ENCODE results near the gene LAD1. TPM values are rescaled to one million over a fixed set of nuclear protein-coding genes. Genes with fewer than 3 reads are reported as not detected.

The LAD1 gene
- total RNA-seq, 1 experiment from 2014 or later, result not detected

- no peak for DNase-seq (ENCODE audit: extremely low read depth, low read depth)
Observed at GRCh38 chr1:201370500-201370899, 28.6 kb downstream of the LAD1 start.

DNA sequence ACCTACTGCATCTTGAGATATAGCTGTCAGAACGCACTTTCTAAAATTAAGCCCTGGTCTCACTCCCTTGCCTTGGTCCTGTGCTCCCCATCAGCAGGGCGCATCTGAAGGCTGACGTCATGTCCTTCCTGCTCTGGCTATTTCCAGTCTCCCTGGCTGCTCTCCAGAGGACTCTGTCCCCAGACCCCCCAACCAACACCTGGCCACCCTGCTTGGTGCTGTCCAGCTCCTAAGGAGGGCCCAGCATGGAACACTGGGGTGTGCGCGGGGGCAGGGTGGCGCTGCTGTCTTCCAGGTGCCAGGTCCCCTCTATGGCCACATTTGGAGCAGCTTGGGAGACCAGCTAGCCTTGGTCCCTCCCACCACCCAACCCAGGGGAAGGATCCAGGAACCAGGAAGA is 29.9 kb downstream of the LAD1 start:
- DNase-seq (ENCODE audit: extremely low read depth, low read depth), result no peak

- no peak for DNase-seq (ENCODE audit: extremely low read depth, low read depth)
Observed at GRCh38 chr1:201366696-201367095, 32.4 kb downstream of the LAD1 start.

DNA sequence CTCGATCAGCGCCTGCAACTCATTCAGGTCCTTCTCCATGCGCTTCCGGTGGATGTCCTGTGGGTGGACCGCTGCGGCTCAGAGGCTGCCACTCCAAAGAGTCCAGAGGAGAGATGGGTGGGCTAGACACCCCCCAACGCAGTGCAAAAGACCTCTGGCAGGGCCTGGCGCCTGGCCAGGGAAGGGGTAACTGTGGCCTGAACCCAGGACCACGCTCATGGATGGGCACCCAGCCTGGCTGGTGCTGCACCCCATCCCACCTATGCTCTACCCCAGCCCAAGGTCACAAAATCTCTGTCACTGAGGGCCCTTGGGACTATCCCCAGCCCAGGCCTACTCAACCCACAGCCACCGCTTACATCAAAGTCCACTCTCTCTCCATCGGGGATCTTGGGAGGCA is 33.9 kb downstream of the LAD1 start:
- DNase-seq (ENCODE audit: extremely low read depth, low read depth), result no peak

GRCh38 chr1:201364808-201365105 is 34.4 kb downstream of the LAD1 start:
- no peak for DNase-seq (ENCODE audit: extremely low read depth, low read depth)

- no peak for DNase-seq (ENCODE audit: extremely low read depth, low read depth)
Observed at GRCh38 chr1:201363467-201363866, 35.7 kb downstream of the LAD1 start.

GRCh38 chr1:201362906-201363305 is 36.2 kb downstream of the LAD1 start:
- DNase-seq (ENCODE audit: extremely low read depth, low read depth), result no peak

DNA sequence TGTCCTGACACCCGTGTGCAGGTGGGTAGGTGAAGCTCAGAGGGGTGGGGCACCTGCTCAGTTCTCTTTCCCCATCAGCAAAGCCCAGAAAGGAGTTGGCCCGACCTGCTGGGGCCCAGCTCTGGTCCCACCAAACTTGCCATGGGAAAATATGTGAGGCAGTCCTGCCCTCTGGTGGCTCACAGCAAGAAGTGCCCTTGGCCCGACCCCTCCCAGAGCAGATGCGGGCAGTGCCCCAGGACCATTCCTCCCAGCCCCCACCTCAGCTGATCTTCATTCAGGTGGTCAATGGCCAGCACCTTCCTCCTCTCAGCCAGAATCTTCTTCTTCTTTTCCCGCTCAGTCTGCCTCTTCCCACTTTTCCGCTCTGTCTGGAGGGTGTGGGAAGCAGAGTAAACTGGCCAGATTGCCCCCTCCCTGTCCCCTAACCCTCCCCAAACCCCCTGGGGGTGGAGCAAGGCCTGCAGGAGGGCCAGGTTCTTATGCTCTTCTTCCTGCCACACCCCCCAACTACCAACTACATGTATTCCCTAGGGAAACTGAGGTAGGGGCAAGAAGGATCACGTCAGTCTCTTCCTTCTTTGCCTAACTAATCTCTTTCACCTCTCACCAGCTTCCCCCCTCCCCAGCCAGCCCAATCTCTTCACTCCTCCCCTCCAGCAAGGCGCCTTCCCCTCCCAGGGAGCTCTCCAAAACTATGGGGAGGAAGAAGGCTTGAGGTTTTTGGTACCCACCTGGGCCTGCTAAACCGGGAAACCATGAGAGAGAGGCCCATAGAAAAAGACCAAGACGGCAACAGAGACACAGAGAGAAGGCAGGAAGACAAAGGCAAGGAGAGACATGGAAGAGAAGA is 37.2 kb downstream of the LAD1 start:
- DNase-seq (ENCODE audit: extremely low read depth, low read depth), result peak; percentile 68

DNA sequence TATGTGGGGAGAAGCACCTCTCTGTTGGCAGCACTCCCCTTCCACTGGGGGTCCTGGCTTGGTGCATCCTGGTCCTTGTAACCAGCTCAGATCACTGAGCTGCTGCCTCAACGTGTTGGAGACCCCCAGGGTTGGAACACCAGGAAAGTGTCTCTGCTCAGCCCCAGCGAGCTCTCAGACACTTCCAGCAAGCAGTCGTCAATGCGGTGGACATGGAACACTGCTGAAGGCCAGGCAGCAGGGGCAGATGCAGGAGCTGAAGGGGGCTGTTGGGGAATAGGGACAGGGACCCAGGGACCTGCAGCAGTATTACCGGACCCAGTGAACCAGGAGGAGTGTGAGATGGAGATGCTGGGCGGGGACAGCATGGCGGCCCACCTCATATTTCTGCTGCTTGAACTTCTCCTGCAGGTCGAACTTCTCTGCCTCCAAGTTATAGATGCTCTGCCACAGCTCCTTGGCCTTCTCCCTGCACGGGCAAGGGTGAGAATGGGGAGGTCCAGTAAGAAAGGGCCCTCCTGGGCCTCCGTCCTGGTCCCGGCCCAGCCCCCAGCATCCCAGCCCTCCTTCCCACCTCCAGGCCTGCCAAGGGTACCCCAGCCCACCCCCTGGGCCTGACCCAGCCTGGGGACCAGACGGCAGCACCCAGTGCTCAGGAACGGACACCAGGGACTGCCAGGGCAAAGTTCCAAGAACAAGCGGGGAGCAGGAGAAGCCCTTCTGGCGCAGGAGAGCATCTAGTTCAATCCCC is 38.0 kb downstream of the LAD1 start:
- no peak for DNase-seq (ENCODE audit: extremely low read depth, low read depth)

- no peak for DNase-seq (ENCODE audit: extremely low read depth, low read depth)
Observed at GRCh38 chr1:201360486-201360885, 38.6 kb downstream of the LAD1 start.

GRCh38 chr1:201359873-201360210 is 39.3 kb downstream of the LAD1 start:
- no peak for DNase-seq (ENCODE audit: extremely low read depth, low read depth)

GRCh38 chr1:201359031-201359872 is 39.9 kb downstream of the LAD1 start:
- DNase-seq (ENCODE audit: extremely low read depth, low read depth), result no peak

DNA sequence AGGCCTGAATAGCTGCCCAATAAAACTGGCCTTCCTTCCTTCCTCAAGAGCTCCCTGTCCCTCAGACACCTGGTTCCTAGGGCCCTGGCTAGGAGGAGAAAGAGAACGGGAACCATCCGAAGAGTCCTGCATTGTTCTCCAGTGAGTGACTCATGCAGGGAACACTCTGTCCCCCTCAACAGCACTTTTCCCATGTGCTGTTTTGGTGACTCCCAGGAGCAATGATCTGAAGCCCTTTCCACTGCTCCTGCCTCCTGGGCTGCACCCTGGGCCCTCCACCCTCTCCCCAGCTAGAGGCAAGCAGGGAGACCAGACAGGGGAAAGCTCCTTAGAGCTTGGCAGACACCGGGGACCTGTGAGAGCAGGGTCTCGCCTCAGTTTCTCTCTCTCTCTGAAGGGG is 40.5 kb downstream of the LAD1 start:
- no peak for DNase-seq (ENCODE audit: extremely low read depth, low read depth)

DNA sequence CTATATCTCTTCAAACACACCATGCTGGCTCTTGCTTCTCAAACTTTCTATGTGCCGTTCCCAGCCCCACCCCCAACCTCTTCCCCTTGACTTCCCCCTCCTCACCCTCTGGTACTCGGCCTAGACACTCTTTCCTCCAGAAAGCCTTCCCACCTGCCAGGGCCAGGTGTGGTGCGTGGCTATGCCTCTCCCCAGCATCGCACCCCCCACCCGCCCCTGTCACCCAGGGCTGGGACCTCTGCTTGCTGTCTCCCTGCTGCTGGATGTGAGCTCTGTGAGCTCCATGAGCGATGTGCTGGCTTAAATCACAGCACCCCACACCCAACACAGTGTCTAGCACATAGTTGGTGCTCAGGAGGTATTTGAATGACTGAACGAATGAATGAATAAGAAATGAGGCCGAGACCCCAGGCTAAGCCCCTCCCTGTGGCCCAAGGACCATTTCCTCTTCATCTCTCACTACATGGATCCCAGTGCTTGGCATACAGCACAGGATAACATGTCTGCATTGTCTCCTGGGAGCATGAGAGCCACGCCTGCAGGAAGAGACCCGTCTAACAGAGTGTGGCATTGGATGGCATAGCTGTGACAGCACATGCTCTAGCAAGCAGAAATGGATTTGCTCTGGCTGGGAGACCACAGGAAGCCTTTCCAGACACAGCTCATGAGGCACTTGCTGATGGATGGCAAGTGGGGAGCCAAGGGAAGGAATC is 41.3 kb downstream of the LAD1 start:
- DNase-seq (ENCODE audit: extremely low read depth, low read depth), result no peak

GRCh38 chr1:201357211-201357610 is 41.9 kb downstream of the LAD1 start:
- DNase-seq (ENCODE audit: extremely low read depth, low read depth), result no peak

DNA sequence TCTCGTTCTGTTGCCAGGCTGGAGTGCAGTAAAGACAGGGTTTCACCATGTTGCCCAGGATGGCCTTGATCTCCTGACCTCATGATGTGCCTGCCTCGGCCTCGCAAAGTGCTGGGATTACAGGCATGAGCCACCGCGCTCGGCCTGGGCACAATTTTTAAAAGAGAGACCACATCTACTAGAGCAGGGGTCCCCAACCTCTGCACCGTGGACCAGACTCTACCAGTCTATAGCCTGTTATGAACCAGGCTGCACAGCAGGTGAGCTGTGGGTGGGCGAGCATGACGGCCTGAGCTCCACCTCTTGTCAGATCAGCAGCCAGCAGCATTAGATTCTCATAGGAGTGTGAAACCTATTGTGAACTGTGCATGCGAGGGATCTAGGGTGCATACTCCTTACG is 42.4 kb downstream of the LAD1 start:
- no peak for DNase-seq (ENCODE audit: extremely low read depth, low read depth)

GRCh38 chr1:201356236-201356635 is 42.9 kb downstream of the LAD1 start:
- DNase-seq (ENCODE audit: extremely low read depth, low read depth), result no peak

GRCh38 chr1:201355471-201355870 is 43.7 kb downstream of the LAD1 start:
- DNase-seq (ENCODE audit: extremely low read depth, low read depth), result no peak

GRCh38 chr1:201354901-201355295 is 44.2 kb downstream of the LAD1 start:
- DNase-seq (ENCODE audit: extremely low read depth, low read depth), result no peak

GRCh38 chr1:201354151-201354900 is 44.8 kb downstream of the LAD1 start:
- DNase-seq (ENCODE audit: extremely low read depth, low read depth), result no peak
